NCI-H345 treated with DMSO at 0.1 percent for 48 hours (cell line): ENCODE measurements around the gene AXDND1.

Source experiments
- DNase-seq: peaks from one replicate; lab custom pipeline; 2025; ENCODE audit not compliant: unreplicated experiment; lab: John Stamatoyannopoulos, UW

Gene AXDND1

DNA sequence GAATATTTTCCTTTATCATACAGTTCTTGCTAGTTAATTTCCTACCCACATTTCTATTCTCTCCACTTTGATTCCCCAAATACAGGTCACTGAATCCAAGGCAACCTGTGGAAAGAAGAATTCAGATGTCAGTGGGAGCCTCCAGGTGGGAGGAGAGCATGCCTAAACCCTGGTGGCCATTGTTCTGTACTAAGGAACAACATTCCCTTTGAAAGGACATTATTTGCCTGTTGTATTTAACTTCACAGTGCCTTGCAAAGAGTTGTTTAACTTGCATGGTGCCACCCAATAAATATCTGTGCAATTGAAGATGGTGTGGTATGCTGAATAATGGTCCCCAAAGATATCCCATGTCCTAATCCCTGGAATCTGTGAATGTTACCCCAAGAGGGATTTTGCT, 188.7 kb downstream of the AXDND1 start:
- DNase-seq = no peak

DNA sequence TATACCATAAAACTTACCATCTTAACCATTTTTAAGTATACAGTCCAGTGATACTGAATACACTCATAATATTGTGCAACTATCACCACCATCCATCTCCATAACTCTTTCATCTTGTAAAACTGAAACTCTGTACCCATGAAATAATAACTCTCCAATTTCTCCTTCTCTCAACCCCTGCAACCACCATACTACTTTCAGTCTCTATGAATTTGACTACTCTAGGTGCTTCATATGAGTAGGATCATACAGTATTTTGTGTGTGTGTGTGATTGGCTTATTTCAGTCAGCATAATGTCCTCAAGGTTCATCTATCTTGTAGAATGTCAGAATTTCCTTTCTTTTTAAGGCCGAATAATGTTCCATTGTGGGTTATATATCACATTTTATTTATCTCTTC, 192.3 kb downstream of the AXDND1 start:
- no peak for DNase-seq

DNA sequence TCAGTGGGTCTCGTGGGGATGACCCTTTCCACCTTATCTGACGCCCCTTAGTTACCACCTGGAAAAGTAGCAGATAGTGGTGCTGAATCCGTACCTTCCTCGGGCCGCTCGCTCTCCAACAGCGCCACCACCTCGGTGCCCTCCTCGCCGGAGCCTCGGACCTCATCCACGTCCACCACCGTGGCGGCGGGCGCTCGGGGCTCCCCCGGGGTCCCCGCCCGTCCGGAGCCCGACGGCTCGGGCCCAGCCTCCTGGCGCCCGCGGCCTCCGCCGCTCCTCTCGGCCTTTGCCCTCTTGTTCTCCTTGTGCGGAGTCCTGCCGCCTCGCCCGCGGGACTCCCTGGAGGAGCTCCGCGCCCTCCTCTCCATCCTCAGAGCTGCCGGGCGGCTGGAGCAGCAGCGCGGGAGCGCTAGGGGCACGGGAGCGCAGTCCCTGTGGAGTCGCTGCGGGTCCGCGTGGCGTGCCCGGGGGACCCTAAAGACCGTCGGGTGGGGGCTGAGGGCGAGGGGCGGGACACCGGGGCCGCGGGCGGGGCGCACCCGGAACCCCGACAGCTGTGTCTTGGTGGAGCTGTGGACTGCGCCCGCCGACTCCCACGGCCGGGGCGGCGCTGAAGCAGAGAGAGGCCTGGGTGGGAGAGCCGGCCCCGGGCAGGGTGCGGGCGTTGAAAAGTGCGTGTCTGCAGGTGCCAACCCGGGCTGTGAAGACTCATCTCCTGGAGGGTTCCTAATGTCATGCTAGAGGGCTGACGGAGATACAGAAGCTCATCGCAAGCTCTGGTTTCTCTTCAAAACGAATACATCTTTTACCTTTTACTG, 209.9 kb downstream of the AXDND1 start, which contains the start of gene NPHS2:
NPHS2 (minus strand) TSS at position 452 of the 818 bp plus-strand sequence; CDS start at position 368, 84 bp downstream.
- no peak for DNase-seq

DNA sequence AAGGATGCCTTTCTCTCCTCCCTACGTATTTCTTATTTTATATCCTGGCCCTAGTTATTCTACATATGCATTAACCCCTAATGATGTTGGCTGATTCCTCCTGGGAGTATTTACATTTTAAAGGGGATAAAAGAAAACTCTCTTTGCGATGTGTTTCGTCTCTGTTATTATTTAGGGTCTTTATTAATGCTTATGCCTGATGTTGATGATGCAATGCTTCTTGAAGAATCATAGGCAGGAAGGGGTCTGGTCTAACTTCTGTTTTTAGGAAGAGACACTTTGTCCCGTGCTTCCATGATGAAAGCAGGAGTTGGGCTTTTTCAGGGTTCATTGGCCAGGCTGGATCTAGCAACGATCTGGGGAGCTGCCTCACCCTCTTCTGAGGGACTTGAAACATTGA, 210.7 kb downstream of the AXDND1 start:
- no peak for DNase-seq

DNA sequence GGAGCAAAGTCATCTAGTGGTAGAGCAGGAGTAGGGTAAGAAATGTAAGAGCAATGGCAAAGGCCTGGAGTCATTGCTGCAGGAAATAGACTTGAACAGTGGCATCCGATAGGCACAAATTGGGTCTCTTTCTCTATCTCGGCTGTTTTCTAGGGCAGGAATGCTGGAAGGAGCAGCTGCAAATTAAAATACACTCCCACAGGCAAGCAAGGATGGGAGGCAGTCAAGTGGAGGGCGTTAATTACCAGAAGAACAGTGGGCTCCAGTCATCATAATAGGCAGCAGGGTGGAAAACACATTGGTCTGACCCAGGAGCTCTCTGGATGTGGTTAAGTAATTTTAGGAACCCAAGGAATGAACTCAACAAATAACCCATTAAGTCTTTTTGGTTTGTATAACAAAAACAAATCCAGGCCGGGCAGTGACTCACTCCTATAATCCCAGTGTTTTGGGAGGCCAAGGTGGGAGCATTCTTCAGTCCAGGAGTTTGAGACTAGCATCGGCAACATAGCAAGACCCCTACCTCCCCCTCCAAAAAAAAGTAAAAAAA, 218.1 kb downstream of the AXDND1 start:
- no peak for DNase-seq

DNA sequence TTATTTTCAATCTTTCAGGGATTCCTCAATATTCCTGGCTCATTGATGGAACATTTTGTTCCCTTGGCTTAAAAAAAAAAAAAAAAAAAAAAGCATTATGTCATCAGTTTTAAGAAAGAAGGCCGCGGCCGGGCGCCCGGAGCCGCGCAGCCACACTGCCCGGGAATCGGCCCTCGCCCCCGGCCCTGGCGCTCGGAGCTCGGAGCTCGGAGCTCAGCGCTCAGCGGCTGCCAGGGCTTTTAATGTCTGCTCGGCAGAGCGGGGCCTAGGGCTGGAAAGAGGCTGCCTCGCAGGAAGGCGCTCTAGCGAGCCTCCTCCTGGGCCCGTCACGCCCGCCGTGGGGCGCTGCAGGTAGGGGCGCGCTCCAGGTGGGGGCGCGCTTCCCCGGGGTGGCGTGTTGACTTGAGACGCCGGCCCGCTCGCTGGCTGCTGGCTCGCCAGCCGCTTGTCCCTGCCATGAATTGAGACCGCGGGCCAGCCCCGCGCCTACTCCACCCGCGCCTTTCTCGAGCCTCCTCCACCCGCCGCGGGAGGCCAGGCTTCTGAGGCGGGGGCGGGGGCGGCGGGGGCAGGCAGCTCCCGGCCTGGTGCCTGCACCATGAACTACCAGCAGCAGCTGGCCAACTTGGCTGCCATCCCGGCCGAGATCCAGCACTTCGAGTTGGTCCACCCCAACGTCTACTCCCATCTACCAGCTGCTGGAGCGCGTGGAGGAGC, 220.5 kb downstream of the AXDND1 start:
- DNase-seq = no peak

DNA sequence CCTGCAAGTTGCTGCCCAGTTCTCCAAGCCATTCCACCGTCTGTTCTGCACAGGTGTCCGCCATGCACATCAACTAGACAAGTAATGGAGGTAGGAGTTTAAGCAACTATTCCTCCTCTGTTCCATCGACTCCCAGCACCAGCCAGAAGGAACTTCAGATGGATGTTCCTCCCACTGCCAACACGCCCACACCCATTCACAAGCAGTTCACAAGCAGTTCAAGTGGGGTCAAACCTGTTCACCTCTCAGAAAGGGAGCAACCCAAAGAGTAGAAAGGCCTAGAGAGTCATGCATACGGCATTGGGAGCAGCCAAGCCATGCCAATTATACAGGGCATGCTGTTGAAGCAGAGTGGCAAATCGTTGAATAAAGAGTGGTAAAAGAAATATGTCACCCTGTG, 221.6 kb downstream of the AXDND1 start:
- DNase-seq = no peak

DNA sequence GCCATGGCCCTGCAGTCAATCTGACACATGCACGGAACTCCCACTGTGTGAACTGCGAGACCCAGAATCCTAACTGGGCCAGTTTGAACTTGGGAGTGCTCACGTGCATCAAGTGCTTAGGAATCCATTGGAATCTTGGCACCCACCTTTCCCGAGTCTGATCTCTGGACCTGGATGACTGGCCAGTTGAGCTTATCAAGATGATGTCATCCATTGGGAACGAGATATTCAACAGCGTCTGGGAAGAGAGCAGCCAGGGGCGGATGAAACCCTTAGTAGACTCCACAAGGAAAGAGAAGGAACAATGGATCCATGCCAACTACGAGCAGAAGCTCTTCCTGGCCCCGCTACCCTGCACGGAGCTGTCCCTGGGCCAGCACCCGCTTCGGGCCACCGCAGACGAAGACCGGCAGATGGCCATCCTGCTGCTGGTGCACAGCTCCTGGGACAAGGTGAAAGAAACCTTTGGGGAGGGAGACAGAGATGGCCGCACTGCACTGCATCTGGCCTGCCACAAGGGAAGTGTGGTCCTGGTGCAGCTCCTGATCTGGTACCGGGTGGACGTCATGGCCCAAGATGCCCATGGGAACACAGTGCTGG, 222.8 kb downstream of the AXDND1 start:
- DNase-seq = no peak

DNA sequence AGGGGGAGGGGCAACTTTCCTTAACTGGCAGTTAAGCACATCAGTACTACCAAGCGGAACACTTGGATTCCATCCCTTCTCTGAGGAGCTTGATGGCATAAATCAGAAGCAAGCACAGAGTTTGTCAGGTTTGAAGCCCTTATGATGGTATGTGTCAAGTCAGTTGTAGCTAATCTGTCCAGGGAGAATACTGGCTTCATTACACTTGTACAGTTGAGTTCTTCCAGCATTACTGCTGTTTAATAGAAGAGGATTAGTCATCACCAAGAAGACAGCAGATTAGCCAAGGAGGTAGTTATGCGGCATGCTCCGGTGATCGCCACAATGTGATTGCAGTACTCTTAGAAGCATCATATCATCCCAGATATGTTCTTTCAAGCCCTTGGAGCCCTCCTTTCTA, 223.7 kb downstream of the AXDND1 start:
- DNase-seq = no peak

DNA sequence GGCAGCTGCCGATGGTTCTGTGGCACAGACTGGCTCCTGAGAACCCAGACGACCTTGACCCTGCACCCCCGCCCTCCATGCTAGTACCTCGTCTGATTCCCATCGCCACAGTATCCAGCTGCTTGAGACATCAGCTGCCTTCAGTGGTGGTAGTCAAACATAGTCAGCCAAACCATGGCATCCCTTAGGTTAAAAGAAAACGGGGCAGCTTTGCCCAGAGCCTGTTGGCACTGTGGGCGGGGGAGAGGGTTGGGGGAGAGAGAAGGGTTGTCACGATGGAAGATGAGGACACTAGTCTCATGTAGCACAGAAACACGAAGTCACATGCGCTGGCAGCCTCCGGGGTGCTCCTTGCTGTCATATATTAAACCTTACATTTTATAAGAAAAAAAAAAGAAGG, 224.9 kb downstream of the AXDND1 start:
- no peak for DNase-seq

DNA sequence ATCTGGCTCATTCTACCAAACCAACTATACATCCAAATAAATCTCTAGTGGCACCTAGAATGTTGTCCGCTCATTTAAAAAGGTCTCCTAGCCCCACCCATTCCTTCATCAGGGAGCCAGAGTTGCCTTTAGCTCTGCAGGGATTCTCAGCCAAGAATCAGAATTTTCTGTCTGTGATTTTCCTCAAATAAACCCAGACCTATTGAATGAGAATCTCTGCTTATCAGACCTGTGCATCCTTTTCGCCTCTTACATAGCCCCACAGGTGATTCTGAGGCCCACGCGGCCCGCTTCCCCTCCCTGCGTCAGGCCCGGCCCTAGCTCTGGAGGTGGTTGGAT, 225.5 kb downstream of the AXDND1 start:
- no peak for DNase-seq

DNA sequence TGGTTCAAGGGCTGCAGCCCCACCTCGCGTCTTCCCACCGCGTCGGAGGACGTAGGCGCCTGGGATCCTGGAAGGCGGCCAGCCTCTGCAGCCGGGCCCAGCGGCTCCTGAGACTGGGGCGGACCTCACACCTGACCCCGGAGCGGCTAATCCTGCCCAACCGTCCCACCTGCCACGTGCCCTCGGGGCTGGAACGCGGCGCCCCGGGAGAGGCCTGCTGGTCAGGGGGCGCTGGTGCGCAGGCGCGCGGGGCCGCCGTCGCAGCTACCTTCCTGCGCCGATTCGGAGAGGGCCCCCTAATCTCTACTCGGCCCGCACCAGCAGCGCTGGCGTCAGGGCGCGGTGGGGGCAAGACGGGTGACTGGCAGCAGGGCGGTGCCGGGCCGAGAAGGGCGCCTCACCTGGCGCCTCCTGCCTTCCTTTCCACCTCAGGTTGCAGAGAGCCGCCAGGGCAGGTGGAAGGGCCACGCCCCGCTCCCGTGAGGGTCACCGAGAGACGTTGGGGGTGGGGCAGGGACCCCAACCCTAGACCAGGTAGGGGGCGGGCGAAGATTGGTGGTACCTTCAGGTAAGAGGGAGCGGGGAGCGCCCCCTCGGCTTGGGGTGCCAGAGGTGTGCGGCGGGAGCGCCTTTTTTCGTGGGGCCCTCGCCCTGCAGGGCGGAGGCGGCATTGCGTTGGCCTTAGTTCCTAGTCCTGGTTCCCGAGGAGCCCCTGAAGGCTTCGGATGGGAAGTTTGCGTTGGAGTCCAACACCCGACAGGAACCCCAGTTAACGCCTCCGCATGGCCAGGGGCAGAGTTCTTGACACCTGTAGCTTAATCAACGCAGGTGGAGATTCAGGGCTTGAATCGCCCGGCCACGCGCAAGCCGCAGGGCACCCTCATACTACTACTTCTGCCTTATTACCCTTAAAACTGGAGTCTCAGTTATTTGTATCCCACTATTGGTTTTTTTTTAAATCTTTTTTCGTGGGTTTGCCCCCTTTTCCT, 226.1 kb downstream of the AXDND1 start, which contains the start of gene TDRD5:
TDRD5 (plus strand) TSS at position 241 of the 989 bp plus-strand sequence. CDS start 784 bp downstream, outside the sequence.
- no peak for DNase-seq

DNA sequence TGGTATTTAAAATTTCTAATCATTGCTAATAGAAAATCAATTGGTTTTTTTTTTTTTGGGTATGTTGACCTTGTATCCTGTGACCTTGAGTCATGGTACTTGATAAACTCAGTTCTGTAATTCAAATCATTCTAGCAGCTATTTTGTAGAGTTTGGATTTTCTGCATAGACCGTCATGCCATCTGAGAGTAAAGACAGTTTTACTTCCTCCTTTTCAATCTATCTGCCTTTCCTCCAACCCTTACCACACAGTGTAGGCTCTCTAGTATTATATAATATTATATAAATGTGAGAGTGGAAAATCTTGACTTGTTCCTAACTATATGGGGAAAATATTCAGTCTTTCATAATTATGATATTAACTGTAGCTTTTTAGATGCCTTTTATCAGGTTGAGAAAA, 232.9 kb downstream of the AXDND1 start:
- DNase-seq = no peak

DNA sequence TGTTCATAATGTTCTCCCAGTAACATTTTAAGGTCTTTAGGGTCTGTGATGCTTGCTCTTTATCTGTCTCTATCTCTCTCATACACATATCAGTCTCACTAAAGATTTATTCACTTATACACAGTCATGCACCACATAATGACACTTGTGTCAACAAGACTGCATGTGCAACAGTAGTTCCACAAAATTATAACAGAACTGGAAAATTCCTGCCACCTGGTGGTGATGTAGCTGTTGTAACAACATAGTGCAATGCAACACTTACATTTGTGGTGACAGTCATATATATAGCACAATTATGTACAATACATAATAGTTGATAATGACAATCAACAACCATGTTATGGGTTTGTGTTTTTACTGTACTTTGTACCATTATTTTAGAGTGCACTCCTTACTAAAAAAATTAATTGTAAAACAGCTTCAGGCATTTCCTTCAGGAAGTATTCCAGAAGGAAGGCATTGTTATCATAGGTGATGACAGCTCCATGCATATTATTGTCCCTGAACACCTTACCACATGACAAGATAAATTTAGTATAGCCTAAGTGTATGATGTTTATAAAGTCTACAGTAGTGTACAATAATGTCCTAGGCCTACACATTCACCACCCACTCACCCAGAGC, 234.0 kb downstream of the AXDND1 start:
- no peak for DNase-seq

DNA sequence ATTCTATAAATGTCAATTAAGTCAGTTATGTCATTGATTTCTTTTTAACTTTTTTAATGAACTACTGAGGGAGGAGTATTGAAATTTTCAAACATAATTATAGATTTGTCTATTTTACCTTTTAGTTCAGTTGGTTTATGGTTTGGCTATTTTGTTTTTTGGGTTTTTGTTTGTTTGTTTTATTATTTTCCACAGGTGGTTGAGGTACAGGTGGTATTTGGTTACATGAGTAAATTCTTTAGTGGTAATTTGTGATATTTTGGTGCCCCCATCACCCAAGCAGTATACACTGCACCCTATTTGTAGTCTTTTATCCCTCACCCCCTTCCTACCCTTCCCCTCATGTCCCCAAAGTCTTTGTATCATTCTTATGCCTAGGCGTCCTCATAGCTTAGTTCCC, 235.3 kb downstream of the AXDND1 start:
- no peak for DNase-seq
